Liver (tissue), 9 donors: ENCODE results near the gene SLC12A1. TPM values are rescaled to one million over a fixed set of nuclear protein-coding genes. Genes with fewer than 3 reads are reported as not detected.

Experiments
- DNase-seq: peaks from one replicate; pipeline ENCODE4 v3.0.0-alpha.2; 2017; ENCODE audit warnings: low spot score
- H3K27ac ChIP-seq, 2 donors: one replicate each; pipeline ENCODE4 v1.7.0; 2013; ENCODE audit warnings: inconsistent platforms in 2 of 2, low read length in 2 of 2, control low read depth in 1 of 2, low read depth in 1 of 2, mild to moderate bottlenecking in 1 of 2
- H3K27me3 ChIP-seq, 4 donors: one replicate each; pipeline versions ENCODE4 v1.6.1 to v1.7.0; 2013; ENCODE audit warnings: low read length in 3 of 4, inconsistent platforms in 1 of 4, mild to moderate bottlenecking in 1 of 4, moderate library complexity in 1 of 4; ENCODE audit not compliant: control insufficient read depth in 4 of 4, insufficient read depth in 4 of 4
- H3K36me3 ChIP-seq, 4 donors: one replicate each; pipeline versions ENCODE4 v1.6.1 to v1.7.0; 2013; ENCODE audit warnings: low read length in 3 of 4, mild to moderate bottlenecking in 3 of 4, low read depth in 1 of 4, moderate library complexity in 1 of 4; ENCODE audit not compliant: control insufficient read depth in 4 of 4, insufficient read depth in 3 of 4
- H3K4me1 ChIP-seq, 4 donors: one replicate each; pipeline versions ENCODE4 v1.6.1 to v1.7.0; 2013; ENCODE audit warnings: low read length in 3 of 4, mild to moderate bottlenecking in 3 of 4, moderate library complexity in 1 of 4; ENCODE audit not compliant: control insufficient read depth in 4 of 4, insufficient read depth in 4 of 4
- H3K4me3 ChIP-seq, 3 donors: one replicate each; pipeline versions ENCODE4 v1.6.1 to v1.7.0; 2013; ENCODE audit warnings: low read length in 3 of 3, control low read depth in 1 of 3, low read depth in 1 of 3, mild to moderate bottlenecking in 1 of 3
- H3K9ac ChIP-seq, 2 donors: one replicate each; pipeline ENCODE4 v1.7.0; 2013; ENCODE audit warnings: low read length in 2 of 2, mild to moderate bottlenecking in 2 of 2, moderate library complexity in 2 of 2, control low read depth in 1 of 2, low read depth in 1 of 2
- H3K9me3 ChIP-seq, 4 donors: one replicate each; pipeline versions ENCODE4 v1.6.1 to v1.7.0; 2013; ENCODE audit warnings: low read length in 3 of 4; ENCODE audit not compliant: control insufficient read depth in 4 of 4
- ATF3 ChIP-seq: IDR thresholded peaks from 2 replicates; pipeline ENCODE4 v1.6.1; 2016; ENCODE audit warnings: antibody characterized with exemption
- CTCF ChIP-seq: fragments of 150-350 bp; IDR thresholded peaks from 2 replicates; pipeline ENCODE4 v1.5.1; 2017; ENCODE audit warnings: improper control_type of control experiment, low read depth, low read length; ENCODE audit not compliant: missing input control
- EGR1 ChIP-seq, 2 donors: IDR thresholded peaks; 2 replicates each; pipeline ENCODE4 v1.6.1; 2016 to 2018; ENCODE audit warnings: antibody characterized with exemption in 2 of 2, low read depth in 2 of 2
- FOXA1 ChIP-seq: IDR thresholded peaks from 2 replicates; pipeline ENCODE4 v1.6.1; 2016; ENCODE audit warnings: antibody characterized with exemption
- FOXA2 ChIP-seq: IDR thresholded peaks from 2 replicates; pipeline ENCODE4 v1.6.1; 2016; ENCODE audit warnings: antibody characterized with exemption
- GABPA ChIP-seq, 2 donors: IDR thresholded peaks in 1 of 2; conservative IDR thresholded peaks in 1 of 2; 2 replicates each; pipeline ENCODE4 v1.6.1; 2016; ENCODE audit warnings: antibody characterized with exemption in 2 of 2, mild to moderate bottlenecking in 1 of 2, moderate library complexity in 1 of 2
- HNF4A ChIP-seq, 2 donors: conservative IDR thresholded peaks; 2 replicates each; pipeline ENCODE4 v1.6.1; 2016; ENCODE audit warnings: antibody characterized with exemption in 2 of 2, mild to moderate bottlenecking in 2 of 2
- HNF4G ChIP-seq: IDR thresholded peaks from 2 replicates; pipeline ENCODE4 v1.6.1; 2016; ENCODE audit warnings: antibody characterized with exemption
- JUND ChIP-seq, 2 donors: IDR thresholded peaks; 2 replicates each; pipeline ENCODE4 v1.6.1; 2016; ENCODE audit warnings: antibody characterized with exemption in 2 of 2
- MAX ChIP-seq: IDR thresholded peaks from 2 replicates; pipeline ENCODE4 v1.6.1; 2016; ENCODE audit warnings: antibody characterized with exemption
- NR2F2 ChIP-seq: IDR thresholded peaks from 2 replicates; pipeline ENCODE4 v1.6.1; 2016; ENCODE audit warnings: antibody characterized with exemption
- RAD21 ChIP-seq, 2 donors: IDR thresholded peaks; 2 replicates each; pipeline ENCODE4 v1.6.1; 2016; ENCODE audit warnings: antibody characterized with exemption in 2 of 2, mild to moderate bottlenecking in 2 of 2
- REST ChIP-seq: IDR thresholded peaks from 2 replicates; pipeline ENCODE4 v1.6.1; 2016; ENCODE audit warnings: antibody characterized with exemption, mild to moderate bottlenecking
- RXRA ChIP-seq, 2 donors: IDR thresholded peaks; 2 replicates each; pipeline ENCODE4 v1.6.1; 2017 to 2018; ENCODE audit warnings: antibody characterized with exemption in 2 of 2, mild to moderate bottlenecking in 1 of 2
- SP1 ChIP-seq: IDR thresholded peaks from 2 replicates; pipeline ENCODE4 v1.6.1; 2018; ENCODE audit warnings: antibody characterized with exemption, mild to moderate bottlenecking
- TAF1 ChIP-seq: conservative IDR thresholded peaks from 2 replicates; pipeline ENCODE4 v1.6.1; 2016; ENCODE audit warnings: antibody characterized with exemption, mild to moderate bottlenecking
- YY1 ChIP-seq: IDR thresholded peaks from 2 replicates; pipeline ENCODE4 v1.6.1; 2016; ENCODE audit warnings: antibody characterized with exemption, mild to moderate bottlenecking
- ZBTB33 ChIP-seq: IDR thresholded peaks from 2 replicates; pipeline ENCODE4 v1.6.1; 2016; ENCODE audit warnings: antibody characterized with exemption
- WGBS: extraction: QIAGEN DNeasy Blood & Tissue Kit; methylation state at CpG from one replicate; pipeline ENCODE4 v1.1.7; 2013; 5-methylcytosine and 5-hydroxymethylcytosine counted together
- polyA plus RNA-seq, 2 donors: library from polyadenylated mRNA; stranded (reverse) in 1 of 2; unstranded in 1 of 2; fragments of 200-250 nt in 1 of 2; fragments of >200 nt in 1 of 2; fragmentation: Nextera tagmentation in 1 of 2; extraction: Ambion mirVana in 1 of 2; gene quantifications; one replicate each; pipeline versions ENCODE4 v1.2.1 to v1.2.3, GENCODE V29; 2013 to 2015
- total RNA-seq, 2 donors: library from RNA; depleted of rRNA; stranded (reverse); fragments of >200 nt; gene quantifications; one replicate each; pipeline ENCODE4 v1.2.3, GENCODE V29; 2014
- donor health status: healthy.
- donor health status: healthy.
- donor health status: healthy.
- donor health status: healthy.
- donor health status: healthy.

The SLC12A1 gene
- total and polyA plus RNA-seq, 4 donors, result 0.03 to 0.42 (median 0.09) TPM

- Histone ChIP-seq H3K27me3 (peaks cover 0 to under 1% (median 0%) of the 10 kb centered on the region in 4 donors), H3K4me3 (no peak overlapping the region), H3K4me1 (peaks cover 0 to 2% (median 0%) of the 10 kb centered on the region in 4 donors), H3K27ac (no peak overlapping the region), H3K9me3 (no peaks in the 10 kb centered on the region), H3K9ac (no peak overlapping the region), H3K36me3 (no peaks in the 10 kb centered on the region)
- no peak for DNase-seq
- WGBS, result 92% methylated on average over 7 of the region's 7 CpGs
- TF ChIP-seq HNF4G, result no peak
- no peak for TF ChIP-seq RXRA (IDR thresholded peaks at IDR 0.05)
- TF ChIP-seq ZBTB33, result no peak
- TF ChIP-seq RAD21 (IDR thresholded peaks at IDR 0.05), result no peak
- no peak for TF ChIP-seq JUND (IDR thresholded peaks at IDR 0.05)
- no peak for TF ChIP-seq NR2F2
Observed at GRCh38 chr15:48323294-48323693, 117.2 kb downstream of the SLC12A1 start.

- Histone ChIP-seq H3K4me3 (no peak overlapping the region), H3K9ac (no peak overlapping the region), H3K9me3 (no peaks in the 10 kb centered on the region), H3K27ac (no peak overlapping the region), H3K27me3 (no peaks in the 10 kb centered on the region), H3K4me1 (peaks cover 0 to 2% (median 0%) of the 10 kb centered on the region in 4 donors), H3K36me3 (no peaks in the 10 kb centered on the region)
- 65% methylated on average over 5 of the region's 5 CpGs for WGBS
- no peak for DNase-seq
- TF ChIP-seq MAX (no peak), RAD21 (IDR thresholded peaks at IDR 0.05) (no peak), HNF4A (conservative IDR thresholded peaks at IDR 0.05) (no peak), ATF3 (no peak), RXRA (IDR thresholded peaks at IDR 0.05) (no peak), ZBTB33 (no peak), SP1 (no peak), JUND (IDR thresholded peaks at IDR 0.05) (no peak), HNF4G (no peak), GABPA (IDR thresholded peaks at IDR 0.05 in 1 of 2, conservative IDR thresholded peaks at IDR 0.05 in 1 of 2) (no peak), FOXA2 (no peak), FOXA1 (no peak), YY1 (no peak), EGR1 (IDR thresholded peaks at IDR 0.05; ENCODE audit: low read depth in 2 of 2) (no peak), REST (no peak), TAF1 (no peak), CTCF (no peak), NR2F2 (no peak)
Observed at GRCh38 chr15:48324949-48325348, 118.8 kb downstream of the SLC12A1 start.
